DOHH2 (cell line): Measurements from ENCODE around the gene FMC1.

ENCODE experiments used
- CTCF ChIP-seq: fragments of 200-600 bp; sonication (generic); IDR thresholded peaks from one replicate; pipeline ENCODE4 v1.5.1; 2014; ENCODE audit warnings: antibody characterized with exemption, mild to moderate bottlenecking, low read depth, low read length; ENCODE audit not compliant: poor library complexity, severe bottlenecking
- EZH2phosphoT487 ChIP-seq: fragments of 200-600 bp; sonication (generic); IDR thresholded peaks from 2 replicates; pipeline ENCODE4 v1.6.1; 2017; ENCODE audit warnings: borderline replicate concordance, mild to moderate bottlenecking, antibody characterized with exemption, low read length, moderate library complexity, mixed read lengths

GRCh38 chr7:139341776-139342226, 664 bp downstream of the FMC1 start:
- TF ChIP-seq CTCF = no peak
- TF ChIP-seq EZH2phosphoT487 = no peak
